CD4-positive, alpha-beta T cell treated with Interleukin-21 for 1 hour (primary cell): ENCODE measurements around the gene CNP.

Source experiments
- DNase-seq: peaks from one replicate; pipeline ENCODE4 v3.0.0-alpha.2; 2020

The CNP gene

GRCh38 chr17:41973408-41973811 lies 6.8 kb downstream of the CNP start:
- no peak for DNase-seq

- DNase-seq: no peak
Observed at GRCh38 chr17:41974031-41974430, 7.4 kb downstream of the CNP start.

GRCh38 chr17:41974658-41975057 lies 8.1 kb downstream of the CNP start:
- no peak for DNase-seq

DNA sequence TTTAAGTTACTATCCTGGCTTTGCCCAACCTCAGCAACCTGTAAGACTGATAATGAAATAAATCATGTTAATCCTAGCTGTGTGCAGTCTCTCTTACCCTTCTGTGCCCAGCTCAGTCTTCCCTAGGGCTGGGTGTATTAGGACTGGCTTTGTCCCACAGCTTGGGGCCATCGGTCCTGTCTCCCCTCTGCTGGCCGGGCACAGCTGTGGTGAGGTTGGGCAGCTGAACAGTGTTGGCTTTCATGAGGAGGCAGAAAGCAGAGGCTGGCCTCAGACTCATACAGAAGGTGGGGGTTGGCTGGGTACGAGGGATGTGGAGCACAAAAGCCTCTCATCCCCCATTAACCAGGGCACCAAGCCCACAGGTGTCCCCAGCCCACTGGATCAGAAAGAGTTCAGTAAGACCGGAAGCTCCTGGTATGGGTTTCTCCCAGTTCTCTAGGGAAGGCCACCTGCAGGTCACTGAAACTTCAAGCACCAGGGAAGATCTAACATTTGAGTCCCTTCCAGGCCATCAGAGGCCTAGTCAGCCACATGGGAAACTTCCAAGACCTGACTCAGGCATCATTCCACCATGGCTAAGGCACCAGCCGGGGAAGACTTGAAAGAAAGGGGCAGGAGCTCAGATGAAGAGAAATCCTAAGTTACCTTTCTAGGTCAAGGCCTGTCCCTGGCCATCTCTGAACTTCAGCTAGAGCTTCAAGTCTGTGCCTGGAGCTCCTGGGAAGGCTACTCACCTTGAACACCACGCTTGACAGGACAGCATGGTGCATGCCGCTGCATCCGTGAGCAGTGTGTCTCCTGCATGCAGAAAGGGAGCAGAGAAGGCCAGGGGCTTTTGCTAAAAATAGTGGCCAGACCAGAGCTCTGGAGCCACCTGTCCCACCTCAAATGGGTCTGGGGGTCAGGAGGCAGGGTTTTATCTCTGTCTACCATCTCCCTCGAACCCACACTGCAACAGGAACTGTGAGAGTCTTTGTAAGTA lies 8.8 kb downstream of the CNP start:
- no peak for DNase-seq

DNA sequence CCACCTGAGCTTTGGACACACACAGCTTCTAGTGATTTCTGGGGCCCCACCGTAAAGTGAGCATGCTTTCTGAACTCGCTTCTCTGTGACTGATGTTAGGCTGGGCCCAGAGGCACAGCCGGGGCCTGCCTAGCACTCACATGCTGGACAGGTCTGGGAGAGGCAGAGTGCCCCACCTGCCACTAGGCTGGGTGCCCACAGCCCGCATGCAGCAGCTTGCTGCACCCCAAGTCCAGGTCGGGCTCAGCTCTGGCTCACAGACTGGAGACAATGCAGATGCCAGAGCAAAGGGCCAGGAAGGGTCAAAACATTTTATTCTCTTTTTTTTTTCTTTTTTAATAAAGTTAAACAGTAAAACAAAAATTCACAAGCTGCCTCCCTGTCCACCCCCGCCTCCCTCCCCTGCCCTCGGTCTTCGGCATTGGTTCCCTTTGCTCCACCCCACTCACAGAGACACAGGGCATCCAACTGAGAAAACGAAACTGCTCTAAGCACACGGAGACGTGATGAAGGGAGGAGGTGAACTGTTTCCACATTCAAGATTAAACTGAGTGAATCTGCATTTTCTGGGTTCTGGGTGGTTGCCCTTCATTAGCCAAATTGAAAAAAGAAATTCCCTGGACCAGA lies 9.7 kb downstream of the CNP start:
- no peak for DNase-seq

DNA sequence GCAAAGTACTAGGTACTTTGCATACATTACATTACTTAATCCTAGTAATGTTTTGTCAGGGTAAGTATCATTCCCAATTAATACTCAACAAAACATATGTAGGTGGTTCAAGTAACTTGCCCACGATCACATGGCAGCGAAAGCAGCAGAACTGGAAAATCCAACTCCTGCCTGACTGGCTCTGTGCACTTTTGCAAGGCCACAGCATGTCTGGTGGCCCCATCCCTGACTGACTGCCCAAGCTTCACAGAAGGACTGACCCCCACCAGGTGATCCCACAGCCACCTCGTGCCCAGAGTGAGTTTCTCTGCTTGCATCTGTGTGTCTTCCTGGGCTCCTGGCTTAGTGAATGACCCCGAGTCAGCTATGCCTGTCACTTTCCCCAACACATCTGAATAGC lies 11.4 kb downstream of the CNP start:
- no peak for DNase-seq

- no peak for DNase-seq
Observed at GRCh38 chr17:41982026-41982760, 15.6 kb downstream of the CNP start.

DNA sequence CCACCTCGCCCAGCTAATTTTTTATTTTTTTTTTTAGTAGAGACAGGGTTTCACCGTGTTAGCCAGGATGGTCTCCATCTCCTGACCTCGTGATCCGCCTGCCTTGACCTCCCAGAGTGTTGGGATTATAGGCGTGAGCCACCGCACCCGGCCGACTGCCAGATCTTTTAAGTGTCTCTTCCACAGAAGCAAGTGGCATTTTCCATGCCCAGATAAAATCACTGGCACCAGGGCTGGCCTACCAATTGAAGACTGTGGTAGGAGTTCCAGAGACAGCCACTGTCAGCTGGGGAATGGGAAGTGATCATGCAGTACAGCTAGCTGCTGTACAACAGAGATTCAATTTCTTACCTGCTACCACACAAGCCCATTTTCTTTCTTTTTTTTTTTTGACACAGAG lies 17.9 kb downstream of the CNP start:
- DNase-seq: no peak

DNA sequence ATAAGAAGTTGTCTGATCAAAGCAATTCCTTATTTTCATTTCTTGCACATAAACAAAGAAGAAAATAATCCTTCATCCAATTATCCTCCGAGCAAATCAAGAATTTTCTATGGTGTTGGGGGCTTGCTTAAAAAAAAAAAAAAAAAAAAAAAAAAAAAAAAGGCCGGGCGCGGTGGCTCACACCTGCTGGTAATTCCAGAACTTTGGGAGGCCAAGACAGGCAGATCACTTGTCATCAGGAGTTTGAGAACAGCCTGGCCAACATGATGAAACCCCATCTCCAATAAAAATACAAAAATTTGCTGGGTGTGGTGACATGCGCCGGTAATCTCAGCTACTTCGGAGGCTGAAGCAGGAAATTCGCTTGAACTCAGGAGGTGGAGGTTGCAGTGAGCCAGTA lies 19.3 kb downstream of the CNP start:
- no peak for DNase-seq

GRCh38 chr17:41986634-41987033 lies 20.0 kb downstream of the CNP start:
- DNase-seq: no peak

DNA sequence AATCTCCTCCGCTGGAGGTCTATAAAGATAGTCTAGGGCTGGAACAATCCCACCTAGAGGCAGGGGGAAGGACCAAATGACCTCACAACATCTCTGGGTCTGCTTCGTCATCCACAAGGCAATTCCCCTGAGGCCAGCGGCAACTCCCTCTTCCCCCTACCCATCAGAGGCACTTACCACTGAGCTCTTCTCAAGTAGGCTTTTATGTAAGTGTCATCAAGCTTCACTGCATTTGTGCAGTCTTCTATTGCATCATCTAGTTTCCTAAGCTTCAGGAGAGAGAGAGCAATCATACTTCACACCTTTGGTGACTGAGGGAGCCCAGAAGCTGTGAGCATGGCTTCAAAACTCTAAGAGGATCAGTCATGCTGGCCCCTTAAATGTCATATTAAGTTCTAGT lies 21.0 kb downstream of the CNP start:
- no peak for DNase-seq

DNA sequence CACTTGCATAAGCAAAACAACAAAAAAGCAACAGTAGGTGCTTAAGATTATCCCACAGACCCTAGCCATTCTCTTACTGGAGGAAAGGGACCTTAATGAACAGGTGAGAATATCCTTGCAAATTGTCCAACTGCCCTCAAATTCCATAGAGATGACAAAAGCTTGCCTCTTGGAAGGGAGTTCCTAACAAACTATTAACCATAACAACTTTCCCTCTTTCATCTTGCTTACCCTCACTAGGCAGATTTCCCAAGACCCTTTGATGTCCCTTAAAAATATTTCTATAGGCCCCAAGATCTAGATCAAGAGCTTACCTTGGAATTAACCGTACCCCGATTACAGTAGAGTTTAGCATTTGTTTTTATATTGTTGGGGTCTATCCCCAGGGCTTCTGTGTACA lies 21.8 kb downstream of the CNP start:
- no peak for DNase-seq

GRCh38 chr17:41989702-41990419 lies 23.3 kb downstream of the CNP start:
- DNase-seq: no peak

- no peak for DNase-seq
Observed at GRCh38 chr17:41992576-41992975, 26.0 kb downstream of the CNP start.

GRCh38 chr17:41996855-41997164 lies 30.2 kb downstream of the CNP start:
- no peak for DNase-seq

GRCh38 chr17:41998497-41998896 lies 31.9 kb downstream of the CNP start:
- DNase-seq: no peak

DNA sequence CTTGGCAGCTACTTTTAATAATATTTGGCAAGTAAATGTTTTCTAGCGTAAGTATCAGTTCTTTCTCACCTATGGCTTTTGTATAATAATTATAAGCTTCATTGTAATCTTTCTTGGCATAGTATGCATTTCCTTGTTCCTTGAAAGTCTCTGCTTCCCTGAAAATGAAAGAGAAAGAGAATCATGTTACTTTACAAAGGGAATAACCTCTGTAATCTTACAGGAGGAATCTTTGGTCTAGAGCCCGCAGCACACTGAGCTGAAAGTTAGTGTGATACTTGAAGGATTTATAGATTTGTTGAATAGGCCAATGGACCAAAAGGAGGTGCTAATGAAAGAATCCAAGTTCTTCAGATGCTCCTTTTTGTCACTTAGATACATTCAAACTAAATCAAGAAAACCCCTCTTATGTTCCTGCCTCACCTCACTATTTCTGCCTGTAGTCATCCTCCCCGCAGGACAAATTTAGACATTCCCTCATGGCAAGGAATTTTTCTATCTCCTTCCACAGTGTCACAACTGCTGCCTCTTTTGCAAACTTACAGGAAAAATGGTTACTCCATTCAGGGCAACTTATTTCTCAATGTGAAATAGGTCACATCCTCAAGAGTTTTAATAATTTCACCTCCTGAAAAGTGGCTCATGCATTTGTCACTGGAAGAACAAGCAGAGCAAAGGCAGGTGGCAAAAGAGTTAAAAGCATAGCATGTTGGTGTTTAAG lies 34.0 kb downstream of the CNP start:
- DNase-seq: no peak

GRCh38 chr17:42001729-42002128 lies 35.1 kb downstream of the CNP start:
- no peak for DNase-seq

GRCh38 chr17:42002175-42002791 lies 35.7 kb downstream of the CNP start:
- no peak for DNase-seq

DNA sequence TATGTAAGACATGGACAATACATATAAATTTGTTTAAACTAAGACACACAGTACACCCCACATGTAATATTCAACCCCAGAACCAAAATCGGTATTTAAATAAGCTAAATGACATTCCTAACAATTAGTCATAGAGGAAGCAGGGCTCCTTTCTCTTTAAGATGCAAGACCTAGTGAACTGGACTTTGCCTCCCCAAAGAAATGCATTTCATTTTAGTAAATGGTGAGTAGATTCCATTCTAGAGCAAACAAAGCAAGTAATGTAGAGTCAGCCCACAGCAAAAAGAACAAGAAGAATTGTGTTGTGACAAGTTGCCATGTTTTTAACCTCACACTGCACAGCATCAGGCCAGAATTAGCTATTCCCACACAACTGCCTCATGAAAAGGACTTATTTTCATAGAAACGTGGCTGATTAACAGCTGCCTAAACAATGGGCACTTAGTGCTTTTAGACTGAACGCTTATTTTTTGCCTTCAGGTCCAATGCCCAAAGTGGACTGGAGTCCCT lies 36.3 kb downstream of the CNP start:
- no peak for DNase-seq

- DNase-seq: no peak
Observed at GRCh38 chr17:42005166-42005565, 38.6 kb downstream of the CNP start.

GRCh38 chr17:42009170-42009569 lies 42.6 kb downstream of the CNP start:
- DNase-seq: no peak
